GM23338 (cell line): Measurements from ENCODE around the gene CHST11. TPM values are rescaled to one million over a fixed set of nuclear protein-coding genes. Genes with fewer than 3 reads are reported as not detected.

Experiments
- ATAC-seq: fragments of 200-7000 bp; cut with Tn5 transposase; 3 replicates; pipeline ENCODE4 v1.9.1; 2020
- DNase-seq: peaks from one replicate; pipeline ENCODE4 v3.0.0-alpha.2; 2015; ENCODE audit warnings: low spot score
- H2AFZ ChIP-seq: fragments of 200-600 bp; sonication (generic); 2 replicates; pipeline ENCODE4 v1.8.0; 2016; ENCODE audit warnings: antibody characterized with exemption, mild to moderate bottlenecking, moderate library complexity
- H3F3A ChIP-seq: fragments of 200-600 bp; sonication (generic); replicated peaks from 2 replicates; pipeline ENCODE4 v1.8.0; 2017; ENCODE audit warnings: antibody characterized with exemption, mixed run types, low read depth
- H3K27ac ChIP-seq: fragments of 200-600 bp; sonication (generic); 2 replicates; pipeline ENCODE4 v1.6.1; 2016; ENCODE audit warnings: low read depth
- H3K27me3 ChIP-seq: fragments of 200-600 bp; sonication (generic); 2 replicates; pipeline ENCODE4 v1.8.0; 2016; ENCODE audit warnings: mild to moderate bottlenecking, mixed run types, moderate library complexity; ENCODE audit not compliant: insufficient read depth
- H3K36me3 ChIP-seq: fragments of 200-600 bp; sonication (generic); 2 replicates; pipeline ENCODE4 v1.8.0; 2016; ENCODE audit warnings: mild to moderate bottlenecking; ENCODE audit not compliant: insufficient read depth
- H3K4me1 ChIP-seq: fragments of 200-600 bp; sonication (generic); 2 replicates; pipeline ENCODE4 v1.8.0; 2016; ENCODE audit warnings: mild to moderate bottlenecking, moderate library complexity; ENCODE audit not compliant: insufficient read depth
- H3K4me2 ChIP-seq: fragments of 200-600 bp; sonication (generic); 2 replicates; pipeline ENCODE4 v1.7.1; 2017; ENCODE audit warnings: mixed run types
- H3K4me3 ChIP-seq: fragments of 200-600 bp; sonication (generic); 2 replicates; pipeline ENCODE4 v1.6.1; 2016; ENCODE audit warnings: mixed run types
- H3K79me2 ChIP-seq: fragments of 200-600 bp; sonication (generic); replicated peaks from 2 replicates; pipeline ENCODE4 v1.8.0; 2017; ENCODE audit warnings: mild to moderate bottlenecking; ENCODE audit not compliant: insufficient read depth
- H3K9me2 ChIP-seq: fragments of 200-600 bp; sonication (generic); 2 replicates; pipeline ENCODE4 v1.8.0; 2017; ENCODE audit not compliant: insufficient read depth
- H4K20me1 ChIP-seq: fragments of 200-600 bp; sonication (generic); replicated peaks from 2 replicates; pipeline ENCODE4 v1.8.0; 2017; ENCODE audit warnings: mild to moderate bottlenecking; ENCODE audit not compliant: insufficient read depth
- H3K27ac Mint-ChIP-seq: 2 replicates; pipeline ENCODE4 v1.8.0; 2020; ENCODE audit warnings: inconsistent platforms, mild to moderate bottlenecking, moderate library complexity, mixed read lengths
- H3K27me3 Mint-ChIP-seq: 3 replicates; pipeline ENCODE4 v1.8.0; 2022; ENCODE audit warnings: low read depth, mild to moderate bottlenecking, moderate library complexity, mixed read lengths, inconsistent platforms; ENCODE audit not compliant: insufficient read depth, poor library complexity
- H3K36me3 Mint-ChIP-seq: 3 replicates; pipeline ENCODE4 v1.8.0; 2021; ENCODE audit warnings: low read depth, mild to moderate bottlenecking, inconsistent platforms, moderate library complexity, mixed read lengths
- H3K4me1 Mint-ChIP-seq: 3 replicates; pipeline ENCODE4 v1.8.0; 2020; ENCODE audit warnings: mild to moderate bottlenecking, inconsistent platforms, mixed read lengths
- H3K4me3 Mint-ChIP-seq: 3 replicates; pipeline ENCODE4 v1.8.0; 2021; ENCODE audit warnings: moderate library complexity, mild to moderate bottlenecking, inconsistent platforms, mixed read lengths
- H3K9me3 Mint-ChIP-seq: 3 replicates; pipeline ENCODE4 v1.8.0; 2020; ENCODE audit warnings: moderate library complexity, mild to moderate bottlenecking, inconsistent platforms, mixed read lengths
- CREB1 ChIP-seq: fragments of 250-450 bp; sonication (Bioruptor Pico); IDR thresholded peaks from 2 replicates; pipeline ENCODE4 v1.5.0; 2020; ENCODE audit warnings: low read depth, mild to moderate bottlenecking, moderate library complexity
- CTCF ChIP-seq, 2 experiments: fragments of 200-600 bp in 1 of 2; sonication (generic) in 1 of 2; conservative IDR thresholded peaks; 2 replicates each; pipeline versions ENCODE4 v1.5.1 to v1.6.1; 2016 to 2017; ENCODE audit warnings: antibody characterized with exemption in 2 of 2, low read depth in 2 of 2, mild to moderate bottlenecking in 2 of 2, moderate library complexity in 1 of 2
- EZH2 ChIP-seq: fragments of 200-600 bp; sonication (generic); IDR thresholded peaks from one replicate; pipeline ENCODE4 v1.8.0; 2017; ENCODE audit warnings: antibody characterized with exemption, mild to moderate bottlenecking, low read depth; ENCODE audit not compliant: unreplicated experiment
- EZH2phosphoT487 ChIP-seq: fragments of 200-600 bp; sonication (generic); IDR thresholded peaks from one replicate; pipeline ENCODE4 v1.8.1; 2018; ENCODE audit warnings: antibody characterized with exemption; ENCODE audit not compliant: unreplicated experiment
- JUNB ChIP-seq: IDR thresholded peaks from one replicate; pipeline ENCODE4 v1.6.1; 2016; ENCODE audit warnings: antibody characterized with exemption; ENCODE audit not compliant: unreplicated experiment
- NANOG ChIP-seq: IDR thresholded peaks from 2 replicates; pipeline ENCODE4 v1.6.1; 2016; ENCODE audit warnings: antibody characterized with exemption, borderline replicate concordance
- POLR2AphosphoS5 ChIP-seq: IDR thresholded peaks from 2 replicates; pipeline ENCODE4 v1.6.1; 2016; ENCODE audit warnings: antibody characterized with exemption, low read depth
- STAT1 ChIP-seq: IDR thresholded peaks from one replicate; pipeline ENCODE4 v1.6.1; 2016; ENCODE audit warnings: antibody characterized with exemption; ENCODE audit not compliant: unreplicated experiment
- ZNF114 ChIP-seq: fragments of 250-450 bp; sonication (Bioruptor Pico); IDR thresholded peaks from 2 replicates; pipeline ENCODE4 v1.5.0; 2020; ENCODE audit warnings: mild to moderate bottlenecking, moderate library complexity
- ZNF331 ChIP-seq: fragments of 250-450 bp; sonication (Bioruptor Pico); IDR thresholded peaks from 2 replicates; pipeline ENCODE4 v1.5.0; 2020; ENCODE audit warnings: low read depth, mild to moderate bottlenecking, moderate library complexity
- ZNF462 ChIP-seq: fragments of 250-450 bp; sonication (Bioruptor Pico); IDR thresholded peaks from 2 replicates; pipeline ENCODE4 v1.5.0; 2020; ENCODE audit warnings: mild to moderate bottlenecking, moderate library complexity
- polyA plus RNA-seq: library from polyadenylated mRNA; unstranded; fragments of >200 nt; fragmentation: Nextera tagmentation; extraction: Ambion mirVana; gene quantifications from 2 replicates; pipeline ENCODE4 v1.2.1, GENCODE V29; 2016
- total RNA-seq: library from RNA; depleted of rRNA; stranded (reverse); fragments of >200 nt; shearing (Covaris generic); gene quantifications from 2 replicates; pipeline ENCODE4 v1.2.3, GENCODE V29; 2014

CHST11 gene
- total and polyA plus RNA-seq, 2 experiments from 2014 or later, result 7.7 to 25.7 TPM

DNA sequence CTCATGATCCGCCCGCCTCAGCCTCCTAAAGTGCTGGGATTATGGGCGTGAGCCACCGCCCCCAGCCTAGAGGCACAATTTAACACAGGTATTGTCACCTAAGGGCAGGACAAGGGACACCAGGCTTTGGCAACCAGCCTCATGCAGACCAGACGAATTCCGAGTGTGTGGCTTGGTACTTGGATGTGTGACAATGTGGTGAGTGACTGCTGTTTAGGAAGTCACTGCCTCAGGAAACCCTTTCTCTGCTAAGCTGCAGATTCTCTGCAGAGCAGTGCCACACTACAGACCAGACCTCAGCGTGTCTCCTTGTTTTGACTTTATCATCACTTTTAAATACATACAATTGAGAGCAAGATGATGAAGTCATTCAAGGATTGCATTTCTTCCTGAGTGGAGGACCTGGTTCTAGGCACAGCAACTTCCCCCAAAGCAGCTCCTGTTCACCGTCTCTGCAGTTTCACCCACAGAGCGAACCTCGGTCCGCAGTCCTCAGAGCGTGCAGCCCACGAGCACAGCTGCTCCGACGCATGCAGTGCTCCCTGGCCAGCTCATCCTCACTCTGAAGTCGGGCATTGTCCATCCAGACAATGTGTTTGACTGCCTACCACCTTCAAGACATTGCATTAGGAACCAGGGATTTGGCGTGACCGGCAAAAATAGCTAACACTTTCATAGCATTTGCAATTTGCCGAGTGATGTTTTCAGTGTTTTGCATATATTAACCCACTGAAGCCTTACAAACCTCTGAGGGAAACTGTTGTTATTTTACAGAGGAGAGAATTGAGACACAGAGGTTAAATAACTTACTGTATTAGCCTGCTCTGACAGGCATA is 235.2 kb downstream of the CHST11 start:
- no peak overlapping the region for H3K4me3 Mint-ChIP-seq
- no peak overlapping the region for H3K4me3 ChIP-seq
- TF ChIP-seq EZH2phosphoT487 (no peak), CREB1 (CRISPR knock-in tag) (no peak), JUNB (no peak), STAT1 (no peak), POLR2AphosphoS5 (no peak), NANOG (no peak), ZNF331 (CRISPR knock-in tag) (no peak), EZH2 (no peak)
- no peak for ATAC-seq
- no peak overlapping the region for H2AFZ ChIP-seq
- no peaks in the 10 kb centered on the region for H3K27me3 ChIP-seq
- H3K27me3 Mint-ChIP-seq, result peaks cover 7% of the 10 kb centered on the region
- no peaks in the 10 kb centered on the region for H3K36me3 ChIP-seq
- DNase-seq, result no peak
- H3K27ac ChIP-seq, result no peak overlapping the region
- H3K4me1 ChIP-seq, result peaks cover 7% of the 10 kb centered on the region; the same call in 1 of the 2 replicates
- no peak overlapping the region for H3K27ac Mint-ChIP-seq
- peaks cover 11% of the 10 kb centered on the region; the same call in 2 of the 3 replicates for H3K4me1 Mint-ChIP-seq
- H4K20me1 ChIP-seq, result no peaks in the 10 kb centered on the region
- H3K79me2 ChIP-seq, result no peaks in the 10 kb centered on the region
- H3K4me2 ChIP-seq, result no peak overlapping the region
- peaks cover 14% of the 10 kb centered on the region for H3K9me3 Mint-ChIP-seq
- no peaks in the 10 kb centered on the region for H3F3A ChIP-seq
- H3K9me2 ChIP-seq, result no peaks in the 10 kb centered on the region
- peaks cover 16% of the 10 kb centered on the region for H3K36me3 Mint-ChIP-seq

- Histone ChIP-seq H4K20me1 (no peaks in the 10 kb centered on the region), H3F3A (no peaks in the 10 kb centered on the region), H3K27ac (no peak overlapping the region), H2AFZ (no peak overlapping the region), H3K4me1 (peaks cover 7% of the 10 kb centered on the region; the same call in 1 of the 2 replicates), H3K27me3 (no peaks in the 10 kb centered on the region), H3K36me3 (no peaks in the 10 kb centered on the region), H3K4me2 (no peak overlapping the region), H3K79me2 (no peaks in the 10 kb centered on the region), H3K9me2 (no peaks in the 10 kb centered on the region), H3K4me3 (no peak overlapping the region)
- H3K9me3 Mint-ChIP-seq, result peaks cover 14% of the 10 kb centered on the region
- DNase-seq (no peak), ATAC-seq (no peak)
- peaks cover 16% of the 10 kb centered on the region for H3K36me3 Mint-ChIP-seq
- no peak overlapping the region for H3K4me3 Mint-ChIP-seq
- H3K4me1 Mint-ChIP-seq, result peaks cover 11% of the 10 kb centered on the region; the same call in 2 of the 3 replicates
- peaks cover 9% of the 10 kb centered on the region for H3K27me3 Mint-ChIP-seq
- H3K27ac Mint-ChIP-seq, result no peak overlapping the region
- TF ChIP-seq JUNB (no peak), CTCF (conservative IDR thresholded peaks at IDR 0.05; ENCODE audit: low read depth in 2 of 2) (no peak), ZNF331 (CRISPR knock-in tag) (no peak), EZH2phosphoT487 (no peak), STAT1 (no peak), POLR2AphosphoS5 (no peak), NANOG (no peak), CREB1 (CRISPR knock-in tag) (no peak), ZNF462 (CRISPR knock-in tag) (no peak), ZNF114 (CRISPR knock-in tag) (no peak)
These were observed 235.9 kb downstream of the CHST11 start for GRCh38 chr12:104692557-104693218.
